PFSK-1 (cell line): ENCODE data around the gene SELENON.

Experiments
- FOXP2 ChIP-seq: optimal IDR thresholded peaks from 2 replicates; pipeline ENCODE3; 2011; ENCODE audit warnings: borderline replicate concordance, control low read depth, inconsistent platforms; ENCODE audit not compliant: insufficient read depth; ENCODE audit errors: extremely low read length, extremely low read depth
- POLR2AphosphoS5 ChIP-seq: IDR thresholded peaks from 2 replicates; pipeline ENCODE4 v1.6.1; 2012; ENCODE audit warnings: low read depth, mild to moderate bottlenecking, control low read depth, low read length, moderate library complexity
- REST ChIP-seq, 2 experiments: IDR thresholded peaks; 2 replicates each; pipeline versions ENCODE4 v1.6.1 to v1.8.0; 2011 to 2012; ENCODE audit warnings: low read depth in 2 of 2, low read length in 2 of 2, control low read depth in 1 of 2, inconsistent platforms in 1 of 2, mild to moderate bottlenecking in 1 of 2, moderate library complexity in 1 of 2; ENCODE audit not compliant: insufficient read depth in 1 of 2
- SIN3A ChIP-seq: IDR thresholded peaks from 2 replicates; pipeline ENCODE4 v1.6.1; 2012; ENCODE audit warnings: mild to moderate bottlenecking, low read length, moderate library complexity, borderline replicate concordance; ENCODE audit not compliant: insufficient read depth
- TAF1 ChIP-seq: IDR thresholded peaks from 2 replicates; pipeline ENCODE4 v1.6.1; 2012; ENCODE audit warnings: low read length, control low read depth, borderline replicate concordance; ENCODE audit not compliant: insufficient read depth

The SELENON gene

GRCh38 chr1:25800703-25801377 is 847 bp downstream of the SELENON start:
- TF ChIP-seq POLR2AphosphoS5 (no peak), FOXP2 (no peak), TAF1 (no peak)

- TF ChIP-seq POLR2AphosphoS5 (no peak), SIN3A (no peak), TAF1 (no peak), FOXP2 (no peak), REST (IDR thresholded peaks at IDR 0.05; ENCODE audit: insufficient read depth in 1 of 2, low read depth in 2 of 2, low read length in 2 of 2) (no peak)
These were observed 2.9 kb downstream of the SELENON start for GRCh38 chr1:25802915-25803314.

- TF ChIP-seq SIN3A (no peak), TAF1 (no peak), REST (IDR thresholded peaks at IDR 0.05; ENCODE audit: insufficient read depth in 1 of 2, low read depth in 2 of 2, low read length in 2 of 2) (no peak), POLR2AphosphoS5 (no peak)
These were observed 3.4 kb downstream of the SELENON start for GRCh38 chr1:25803368-25803767.

GRCh38 chr1:25804244-25804963 is 4.4 kb downstream of the SELENON start:
- TF ChIP-seq POLR2AphosphoS5 (no peak), SIN3A (no peak), REST (IDR thresholded peaks at IDR 0.05; ENCODE audit: insufficient read depth in 1 of 2, low read depth in 2 of 2, low read length in 2 of 2) (no peak), TAF1 (no peak), FOXP2 (no peak)

GRCh38 chr1:25804964-25805862 is 5.2 kb downstream of the SELENON start:
- no peak for TF ChIP-seq FOXP2
- TF ChIP-seq REST (IDR thresholded peaks at IDR 0.05; ENCODE audit: insufficient read depth in 1 of 2, low read depth in 2 of 2, low read length in 2 of 2) = no peak
- TF ChIP-seq POLR2AphosphoS5 = no peak; the same call in 1 of the 2 replicates
- TF ChIP-seq TAF1 = no peak
- no peak for TF ChIP-seq SIN3A
